ENCODE data around the gene ATP11A.
"Not testable (repeated sequence)": the region's sequence is repeated elsewhere in the genome, so short reads cannot be mapped to it uniquely, and the experiment has no call there.

ATP11A gene

GRCh38 chr13:112670864-112671263, 19.0 kb upstream of the ATP11A start:
- DNase-seq (ENCODE audit: low read depth in 2 of 2): no peak

GRCh38 chr13:112671359-112671758, 18.5 kb upstream of the ATP11A start:
- no peak for DNase-seq (ENCODE audit: low read depth in 2 of 2)

- no peak for DNase-seq (ENCODE audit: low read depth in 2 of 2)
Measured at GRCh38 chr13:112672651-112673284, 17.1 kb upstream of the ATP11A start.

GRCh38 chr13:112674412-112675365, 15.1 kb upstream of the ATP11A start:
- DNase-seq (ENCODE audit: low read depth in 2 of 2): no peak

GRCh38 chr13:112675366-112675756, 14.5 kb upstream of the ATP11A start:
- no peak for DNase-seq (ENCODE audit: low read depth in 2 of 2)

GRCh38 chr13:112677421-112677962, 12.3 kb upstream of the ATP11A start:
- DNase-seq (ENCODE audit: low read depth in 2 of 2): not testable (repeated sequence)

- DNase-seq (ENCODE audit: low read depth in 2 of 2): no peak
Measured at GRCh38 chr13:112679381-112679780, 10.5 kb upstream of the ATP11A start.

GRCh38 chr13:112679932-112680677, 9.7 kb upstream of the ATP11A start:
- no peak for DNase-seq (ENCODE audit: low read depth in 2 of 2)

GRCh38 chr13:112680741-112681360, 9.0 kb upstream of the ATP11A start:
- DNase-seq (ENCODE audit: low read depth in 2 of 2): no peak

- DNase-seq (ENCODE audit: low read depth in 2 of 2): no peak
Measured at GRCh38 chr13:112683581-112683980, 6.3 kb upstream of the ATP11A start.

GRCh38 chr13:112684071-112684845, 5.6 kb upstream of the ATP11A start:
- no peak for DNase-seq (ENCODE audit: low read depth in 2 of 2)

GRCh38 chr13:112685189-112685805, 4.5 kb upstream of the ATP11A start:
- not testable (repeated sequence) for DNase-seq (ENCODE audit: low read depth in 2 of 2)

- DNase-seq (ENCODE audit: low read depth in 2 of 2): no peak
Measured at GRCh38 chr13:112685896-112686295, 3.9 kb upstream of the ATP11A start.

GRCh38 chr13:112686364-112686763, 3.5 kb upstream of the ATP11A start:
- DNase-seq (ENCODE audit: low read depth in 2 of 2): no peak

- DNase-seq (ENCODE audit: low read depth in 2 of 2): no peak
Measured at GRCh38 chr13:112686987-112687386, 2.9 kb upstream of the ATP11A start.

GRCh38 chr13:112687836-112688559, 1.8 kb upstream of the ATP11A start:
- DNase-seq (ENCODE audit: low read depth in 2 of 2): no peak

- peak in 1 of 2 donors; percentile 20 for DNase-seq (ENCODE audit: low read depth in 2 of 2)
Measured at GRCh38 chr13:112688560-112689302, 1.1 kb upstream of the ATP11A start.

GRCh38 chr13:112690283-112690929, 568 bp downstream of the ATP11A start:
- no peak for DNase-seq (ENCODE audit: low read depth in 2 of 2)
